Prostate gland (tissue), 2 donors: ENCODE data around the gene HOXB6. TPM values are rescaled to one million over a fixed set of nuclear protein-coding genes. Genes with fewer than 3 reads are reported as not detected.
A peak's percentile ranks its signal among the peaks of the same experiment; 100 is the strongest.

Experiments used
- DNase-seq: peaks from one replicate; pipeline ENCODE4 v3.0.0-alpha.2; 2019; ENCODE audit warnings: low spot score
- H3K27ac ChIP-seq, 2 donors: fragments of 200-600 bp; sonication (generic); 2 replicates each; pipeline ENCODE4 v1.5.1; 2017 to 2019
- H3K27me3 ChIP-seq: fragments of 200-600 bp; sonication (generic); replicated peaks from 2 replicates; pipeline ENCODE4 v1.5.1; 2019; ENCODE audit not compliant: insufficient read depth
- H3K36me3 ChIP-seq, 2 donors: fragments of 200-600 bp; sonication (generic); 1 replicate in 1 of 2; 2 replicates in 1 of 2; pipeline versions ENCODE4 v1.5.1 to v1.8.1; 2017 to 2019
- H3K4me1 ChIP-seq: fragments of 200-600 bp; sonication (generic); replicated peaks from 2 replicates; pipeline ENCODE4 v1.5.1; 2019
- H3K4me3 ChIP-seq, 2 donors: fragments of 200-600 bp; sonication (generic); 2 replicates each; pipeline ENCODE4 v1.5.1; 2017 to 2019
- H3K9me3 ChIP-seq: fragments of 200-600 bp; sonication (generic); 2 replicates; pipeline ENCODE4 v1.5.1; 2017
- POLR2A ChIP-seq: fragments of 450-650 bp; IDR thresholded peaks from one replicate; pipeline ENCODE4 v1.6.1; 2016; ENCODE audit warnings: antibody characterized with exemption, mild to moderate bottlenecking
- POLR2AphosphoS5 ChIP-seq: sonication (generic); formaldehyde crosslinking; IDR thresholded peaks from one replicate; pipeline ENCODE4 v1.6.1; 2017; ENCODE audit warnings: antibody characterized with exemption
- WGBS: methylation state at CpG from one replicate; pipeline ENCODE4 v1.1.5; 2018; 5-methylcytosine and 5-hydroxymethylcytosine counted together
- intact Hi-C: fragments of 100-400 bp; cut with DNase I; formaldehyde crosslinking; loops from one replicate; pipeline ENCODE4 v1.14.2; 2022
- total RNA-seq, 2 donors: library from RNA; depleted of rRNA; stranded (reverse); fragments of >200 nt; gene quantifications; one replicate each; pipeline ENCODE4 v1.1.0, GENCODE V29; 2016
- TF ChIP-seq, protein P1 (sequence below), 4 experiments: fragments of 200-600 bp in 2 of 4; fragments of 450-650 bp in 2 of 4; sonication (generic) in 2 of 4; IDR thresholded peaks; 1 replicate in 3 of 4; 2 replicates in 1 of 4; pipeline ENCODE4 v1.5.1; 2016 to 2019; ENCODE audit warnings: antibody characterized with exemption in 4 of 4, mild to moderate bottlenecking in 2 of 4, moderate library complexity in 2 of 4

The HOXB6 gene
- total RNA-seq, 2 donors from 2014 or later, result 0.27 to 0.40 TPM

DNA sequence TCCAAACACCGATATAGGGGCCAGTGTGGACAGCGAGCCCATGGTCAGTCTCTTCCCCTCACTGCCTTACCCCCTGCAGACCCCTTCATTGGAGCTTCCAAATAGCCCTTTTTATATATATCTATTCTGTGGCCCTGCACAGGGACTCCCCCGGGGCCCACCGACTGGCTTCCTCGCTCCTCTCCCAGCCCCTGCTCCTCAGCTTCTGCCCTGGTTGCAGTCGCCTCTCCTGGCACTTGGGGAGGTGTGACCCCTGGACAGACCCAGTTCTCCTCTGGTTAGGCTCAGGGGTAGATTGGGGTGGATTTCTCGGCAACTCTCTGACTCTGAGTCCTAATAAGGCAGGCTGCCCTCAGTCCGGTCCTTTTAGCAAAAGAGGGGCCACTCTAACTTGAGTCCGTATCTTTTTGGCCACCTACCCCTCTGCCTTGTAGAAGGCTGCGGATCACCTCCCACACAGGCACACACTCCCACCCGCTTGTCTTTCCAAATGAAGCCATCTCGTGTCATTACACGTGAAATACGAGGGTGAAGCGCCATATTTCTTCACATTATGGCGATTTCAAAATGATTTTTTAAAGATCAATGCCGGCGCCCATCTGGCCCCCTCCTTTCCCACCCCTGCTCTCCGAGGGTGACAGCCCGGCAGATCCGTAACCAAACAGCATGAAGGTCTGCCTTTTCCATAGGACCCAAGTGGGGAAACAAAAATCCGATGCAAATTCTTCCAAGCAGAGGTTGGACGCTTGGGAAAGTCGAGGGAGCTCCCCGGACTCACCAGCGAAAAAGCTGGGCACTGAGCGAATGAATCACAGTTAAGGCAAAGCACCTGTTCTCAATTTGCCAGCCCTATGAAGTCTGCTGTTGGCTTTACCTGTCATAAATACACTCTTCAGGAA is 23.1 kb upstream of the HOXB6 start:
- DNase-seq, result no peak
- Histone ChIP-seq H3K4me1 (peaks cover 9% of the 10 kb centered on the region), H3K4me3 (no peak overlapping the region), H3K27ac (no peak overlapping the region), H3K36me3 (no peaks in the 10 kb centered on the region), H3K9me3 (no peaks in the 10 kb centered on the region), H3K27me3 (peaks cover 48% of the 10 kb centered on the region)
- TF ChIP-seq, protein P1, sequence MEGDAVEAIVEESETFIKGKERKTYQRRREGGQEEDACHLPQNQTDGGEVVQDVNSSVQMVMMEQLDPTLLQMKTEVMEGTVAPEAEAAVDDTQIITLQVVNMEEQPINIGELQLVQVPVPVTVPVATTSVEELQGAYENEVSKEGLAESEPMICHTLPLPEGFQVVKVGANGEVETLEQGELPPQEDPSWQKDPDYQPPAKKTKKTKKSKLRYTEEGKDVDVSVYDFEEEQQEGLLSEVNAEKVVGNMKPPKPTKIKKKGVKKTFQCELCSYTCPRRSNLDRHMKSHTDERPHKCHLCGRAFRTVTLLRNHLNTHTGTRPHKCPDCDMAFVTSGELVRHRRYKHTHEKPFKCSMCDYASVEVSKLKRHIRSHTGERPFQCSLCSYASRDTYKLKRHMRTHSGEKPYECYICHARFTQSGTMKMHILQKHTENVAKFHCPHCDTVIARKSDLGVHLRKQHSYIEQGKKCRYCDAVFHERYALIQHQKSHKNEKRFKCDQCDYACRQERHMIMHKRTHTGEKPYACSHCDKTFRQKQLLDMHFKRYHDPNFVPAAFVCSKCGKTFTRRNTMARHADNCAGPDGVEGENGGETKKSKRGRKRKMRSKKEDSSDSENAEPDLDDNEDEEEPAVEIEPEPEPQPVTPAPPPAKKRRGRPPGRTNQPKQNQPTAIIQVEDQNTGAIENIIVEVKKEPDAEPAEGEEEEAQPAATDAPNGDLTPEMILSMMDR (IDR thresholded peaks at IDR 0.05), result no peak
- no peak for TF ChIP-seq POLR2AphosphoS5
- no peak for TF ChIP-seq POLR2A
- intact Hi-C loops, result no loop called here
- 21% methylated on average over 27 of the region's 27 CpGs for WGBS

DNA sequence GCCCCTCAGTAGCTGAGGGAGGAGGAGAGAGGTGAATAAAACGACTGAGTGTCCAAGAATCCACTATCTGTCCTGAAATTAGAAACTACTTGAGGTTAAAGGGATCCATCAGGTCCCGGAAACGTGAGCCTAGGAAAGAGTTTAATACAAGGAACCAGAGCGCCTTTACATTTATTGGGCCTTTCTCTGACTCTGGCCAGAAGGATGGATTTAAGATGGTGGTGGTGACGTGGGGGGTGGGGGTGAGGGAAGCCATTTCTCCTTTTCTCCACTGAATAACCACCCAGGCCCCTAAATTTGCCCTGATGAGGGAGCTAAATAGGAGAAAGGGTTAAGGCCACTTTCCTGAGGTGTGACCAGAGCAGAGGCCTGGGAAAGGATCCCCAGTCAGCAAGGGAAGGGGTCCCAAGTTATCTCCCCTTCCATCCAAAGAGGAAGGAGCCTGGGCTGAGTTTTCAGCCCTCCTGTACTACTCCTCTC is 22.4 kb upstream of the HOXB6 start:
- TF ChIP-seq, protein P1 (IDR thresholded peaks at IDR 0.05), result no peak
- TF ChIP-seq POLR2AphosphoS5 (no peak), POLR2A (no peak)
- Histone ChIP-seq H3K4me1 (peaks cover 9% of the 10 kb centered on the region), H3K27me3 (peaks cover 56% of the 10 kb centered on the region), H3K9me3 (no peaks in the 10 kb centered on the region), H3K36me3 (no peaks in the 10 kb centered on the region), H3K27ac (no peak overlapping the region), H3K4me3 (no peak overlapping the region)
- intact Hi-C loops, result no loop called here
- whole genome bisulfite sequencing, result 13% methylated on average over 5 of the region's 5 CpGs
- no peak for DNase-seq

DNA sequence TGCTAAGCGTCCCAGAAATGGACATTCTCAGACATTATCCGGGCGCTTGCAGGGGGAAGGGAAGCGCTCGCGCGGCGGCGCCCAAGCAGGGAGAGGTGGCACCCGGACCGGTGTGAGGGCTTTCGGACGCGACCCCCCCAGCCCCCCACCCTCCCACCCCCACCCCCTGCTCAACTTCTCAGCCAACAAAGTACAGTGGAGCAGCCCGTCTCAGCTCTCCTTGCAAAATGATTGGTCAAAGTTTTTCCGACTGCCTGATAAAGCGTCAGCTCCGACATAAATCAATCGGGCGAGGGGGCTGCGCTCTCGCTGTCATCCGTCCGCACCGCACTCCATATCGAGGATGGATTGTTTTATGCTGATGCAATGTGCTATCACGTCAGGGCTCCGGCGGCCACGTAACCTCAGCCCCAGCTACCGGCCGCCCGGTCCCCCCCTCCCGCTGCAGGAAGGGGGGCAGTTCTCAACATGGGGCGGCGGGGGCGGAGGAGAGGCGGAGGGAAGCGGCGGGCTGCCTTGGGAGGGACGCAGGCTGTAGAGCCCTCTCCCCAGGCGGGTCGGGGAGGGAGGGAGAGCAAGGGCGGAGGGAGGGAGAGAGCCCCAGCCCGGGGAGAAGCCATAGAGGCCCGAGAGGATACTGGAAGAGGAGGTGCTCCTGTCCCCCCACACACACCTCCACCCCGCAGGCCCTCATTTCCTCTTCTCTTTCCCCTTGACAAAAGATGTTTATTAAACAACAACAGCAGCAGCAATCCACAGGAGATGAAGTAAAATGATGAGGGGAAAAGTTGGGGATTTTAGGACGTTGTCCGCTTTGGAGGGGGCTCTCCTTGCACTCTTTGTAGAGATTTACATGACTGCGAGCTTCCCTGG is 21.7 kb upstream of the HOXB6 start, which contains the start of gene HOXB9:
HOXB9 (minus strand) TSS at position 114 of the 873 bp plus-strand sequence; CDS start at position 25, 89 bp downstream.
- Histone ChIP-seq H3K4me1 (peaks cover 9% of the 10 kb centered on the region), H3K27me3 (peaks cover 59% of the 10 kb centered on the region), H3K27ac (no peak within 1 kb of the TSS), H3K4me3 (peak within 1 kb of the TSS; percentile 5 to 21), H3K36me3 (no peaks in the 10 kb centered on the region), H3K9me3 (no peaks in the 10 kb centered on the region)
- TF ChIP-seq POLR2AphosphoS5, result no peak
- TF ChIP-seq, protein P1 (IDR thresholded peaks at IDR 0.05), result no peak
- no peak for TF ChIP-seq POLR2A
- intact Hi-C loops, result no loop called here
- DNase-seq, result no peak
- WGBS, result 2% methylated on average over 50 of the region's 50 CpGs

DNA sequence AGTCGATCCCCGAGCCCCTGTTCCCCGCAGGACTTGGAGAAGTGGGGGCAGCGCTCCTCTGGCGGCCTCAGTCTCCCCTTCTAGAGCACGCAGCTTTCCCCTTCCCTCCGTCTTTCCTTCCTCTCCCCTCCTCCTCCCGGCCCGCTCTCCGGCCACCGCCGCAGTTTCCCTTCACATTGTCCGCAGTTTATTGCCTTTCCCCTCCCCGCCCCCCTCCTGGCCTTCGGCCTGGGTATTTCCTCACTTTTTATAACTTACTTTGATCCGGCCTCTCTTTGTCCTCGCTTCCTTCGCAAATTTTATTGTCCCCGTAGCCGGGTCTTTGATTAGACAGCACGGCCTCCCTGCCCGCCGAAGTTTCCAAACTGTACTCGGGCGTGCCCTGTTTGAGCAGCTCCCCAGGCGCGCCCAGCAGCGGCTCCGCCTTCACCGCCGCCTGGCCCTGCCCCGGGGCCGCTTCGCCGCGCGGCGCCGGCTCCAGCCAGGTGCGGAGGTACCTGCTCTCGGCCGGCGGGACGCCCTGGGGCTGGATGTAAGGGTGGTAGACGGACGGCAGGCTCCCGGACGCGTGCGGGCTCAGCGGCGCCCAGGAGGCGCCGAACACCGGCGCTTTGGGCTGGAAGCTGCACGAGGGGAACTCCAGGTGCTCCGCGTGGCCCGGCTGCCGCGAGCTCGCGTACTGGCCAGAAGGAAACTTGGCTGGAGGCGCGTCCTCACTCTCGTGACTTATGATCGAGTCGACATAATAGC is 20.9 kb upstream of the HOXB6 start:
- Histone ChIP-seq H3K27ac (no peak overlapping the region), H3K9me3 (no peaks in the 10 kb centered on the region), H3K27me3 (peaks cover 61% of the 10 kb centered on the region), H3K36me3 (no peaks in the 10 kb centered on the region), H3K4me3 (peak overlapping the region; percentile 5 to 21), H3K4me1 (peaks cover 9% of the 10 kb centered on the region)
- DNase-seq, result peak; percentile 35
- intact Hi-C loops, result no loop called here
- TF ChIP-seq POLR2A, result no peak
- no peak for TF ChIP-seq POLR2AphosphoS5
- TF ChIP-seq, protein P1 (IDR thresholded peaks at IDR 0.05), result no peak
- 1% methylated on average over 47 of the region's 69 CpGs for WGBS
